Keratinocyte (primary cell): ENCODE data around the gene SYNJ1.

Experiments
- EZH2 ChIP-seq: IDR thresholded peaks from one replicate; pipeline ENCODE4 v1.6.1; 2012; ENCODE audit warnings: inconsistent platforms, mild to moderate bottlenecking, low read length, moderate library complexity
- TF ChIP-seq, protein P1 (sequence below), 3 experiments: IDR thresholded peaks in 1 of 3; conservative IDR thresholded peaks in 1 of 3; optimal IDR thresholded peaks in 1 of 3; 2 replicates in 2 of 3; 3 replicates in 1 of 3; pipeline versions ENCODE3 to v1.5.1; 2011; ENCODE audit warnings: low read length in 3 of 3, mild to moderate bottlenecking in 3 of 3, moderate library complexity in 2 of 3, control low read depth in 1 of 3, inconsistent platforms in 1 of 3; ENCODE audit not compliant: insufficient read depth in 2 of 3; ENCODE audit errors: extremely low read depth in 1 of 3

DNA sequence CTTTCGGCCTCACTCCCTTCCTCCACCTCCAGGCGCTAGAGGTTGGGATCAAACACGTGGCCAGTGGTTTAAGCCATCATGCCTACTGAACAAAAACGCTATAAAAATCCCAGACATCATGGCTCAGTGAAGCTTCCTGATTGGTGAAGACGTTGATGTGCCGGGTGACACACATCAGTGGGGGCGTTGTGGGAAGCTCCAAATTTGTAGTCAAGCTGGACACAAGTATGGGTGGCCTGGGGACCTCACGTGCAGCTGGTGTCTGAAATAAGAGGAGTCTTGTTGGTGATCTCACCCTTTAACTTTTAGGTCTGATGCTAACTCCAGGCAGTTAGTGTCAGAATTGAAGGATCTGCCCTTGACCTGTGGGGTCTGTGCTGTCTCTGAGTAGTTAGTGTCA, 122.3 kb downstream of the SYNJ1 start:
- TF ChIP-seq, protein P1, sequence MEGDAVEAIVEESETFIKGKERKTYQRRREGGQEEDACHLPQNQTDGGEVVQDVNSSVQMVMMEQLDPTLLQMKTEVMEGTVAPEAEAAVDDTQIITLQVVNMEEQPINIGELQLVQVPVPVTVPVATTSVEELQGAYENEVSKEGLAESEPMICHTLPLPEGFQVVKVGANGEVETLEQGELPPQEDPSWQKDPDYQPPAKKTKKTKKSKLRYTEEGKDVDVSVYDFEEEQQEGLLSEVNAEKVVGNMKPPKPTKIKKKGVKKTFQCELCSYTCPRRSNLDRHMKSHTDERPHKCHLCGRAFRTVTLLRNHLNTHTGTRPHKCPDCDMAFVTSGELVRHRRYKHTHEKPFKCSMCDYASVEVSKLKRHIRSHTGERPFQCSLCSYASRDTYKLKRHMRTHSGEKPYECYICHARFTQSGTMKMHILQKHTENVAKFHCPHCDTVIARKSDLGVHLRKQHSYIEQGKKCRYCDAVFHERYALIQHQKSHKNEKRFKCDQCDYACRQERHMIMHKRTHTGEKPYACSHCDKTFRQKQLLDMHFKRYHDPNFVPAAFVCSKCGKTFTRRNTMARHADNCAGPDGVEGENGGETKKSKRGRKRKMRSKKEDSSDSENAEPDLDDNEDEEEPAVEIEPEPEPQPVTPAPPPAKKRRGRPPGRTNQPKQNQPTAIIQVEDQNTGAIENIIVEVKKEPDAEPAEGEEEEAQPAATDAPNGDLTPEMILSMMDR (optimal IDR thresholded peaks at IDR 0.05 in 1 of 3, IDR thresholded peaks at IDR 0.05 in 1 of 3, conservative IDR thresholded peaks at IDR 0.05 in 1 of 3; ENCODE audit: extremely low read depth in 1 of 3, insufficient read depth in 2 of 3, low read length in 3 of 3) = no peak
- no peak for TF ChIP-seq EZH2
